Activated CD4-positive, alpha-beta memory T cell treated with anti-CD3 and anti-CD28 coated beads, Interleukin-2, amount 10 ng/mL, durations not matched to agents 7 days and 5 days (primary cell): ENCODE results near the gene PRKCQ. TPM values are rescaled to one million over a fixed set of nuclear protein-coding genes. Genes with fewer than 3 reads are reported as not detected.

Source experiments
- CTCF ChIA-PET: fragments of 350-600 bp; sonication (Branson Sonifier 250); formaldehyde crosslinking; loops from one replicate; lab custom pipeline; 2021; ENCODE audit warnings: antibody characterized with exemption, inconsistent platforms; lab: Charles Lee
- POLR2A ChIA-PET: fragments of 350-600 bp; sonication (Branson Sonifier 250); formaldehyde crosslinking; loops from one replicate; lab custom pipeline; 2021; ENCODE audit warnings: antibody characterized with exemption; lab: Charles Lee
- DNase-seq: peaks from one replicate; pipeline ENCODE4 v3.0.0-alpha.2; 2020
- H3K27ac Mint-ChIP-seq: one replicate; pipeline ENCODE4 v1.8.0; 2021; ENCODE audit warnings: mild to moderate bottlenecking, mixed read lengths
- H3K27me3 Mint-ChIP-seq: one replicate; pipeline ENCODE4 v1.8.0; 2021; ENCODE audit warnings: mixed read lengths
- H3K36me3 Mint-ChIP-seq: one replicate; pipeline ENCODE4 v1.8.0; 2021; ENCODE audit warnings: low read depth, mixed read lengths
- H3K4me1 Mint-ChIP-seq: one replicate; pipeline ENCODE4 v1.8.0; 2021; ENCODE audit warnings: mixed read lengths
- H3K4me3 Mint-ChIP-seq: one replicate; pipeline ENCODE4 v1.8.0; 2021; ENCODE audit warnings: mild to moderate bottlenecking, mixed read lengths
- H3K9me3 Mint-ChIP-seq: one replicate; pipeline ENCODE4 v1.8.0; 2021; ENCODE audit warnings: mixed read lengths
- total RNA-seq, 2 experiments: library from RNA; stranded (reverse); gene quantifications; one replicate each; pipeline ENCODE4 v1.2.3, GENCODE V29; 2021

PRKCQ gene
- total RNA-seq, 2 experiments from 2014 or later: 69.3 to 70.6 TPM

DNA sequence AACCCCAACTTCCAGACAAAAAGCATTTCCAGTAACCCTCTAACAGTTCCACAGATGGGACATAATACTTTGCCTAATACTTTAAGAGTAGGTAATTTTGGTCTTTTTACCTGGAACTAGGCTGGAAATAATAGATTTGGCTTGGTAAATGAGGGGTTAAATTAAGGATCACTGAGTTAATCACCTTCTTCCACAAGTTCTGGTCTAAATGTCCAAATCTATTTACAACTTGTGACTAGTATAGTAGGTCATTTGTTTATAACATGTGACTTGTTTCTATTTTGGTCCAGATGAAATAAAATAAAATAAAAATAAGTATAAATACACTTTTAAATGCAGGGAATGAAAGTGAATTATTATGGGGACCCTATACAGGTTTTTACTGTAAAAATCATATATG, 80.1 kb downstream of the PRKCQ start:
- DNase-seq: no peak
- H3K27ac Mint-ChIP-seq: no peak overlapping the region
- CTCF ChIA-PET: interaction anchor here (1.0 to 2.6 kb wide), 4 partner anchors 30 to 180 kb away, joined by 3 to 8 read pairs (median 5); no protein-coding TSS in a partner anchor
- POLR2A ChIA-PET: interaction anchor here (0.7 to 4.2 kb wide), 8 partner anchors 31 to 211 kb away, joined by 3 to 28 read pairs (median 6); partner anchors contain the start of gene PRKCQ
- no peak overlapping the region for H3K4me3 Mint-ChIP-seq
- H3K4me1 Mint-ChIP-seq: peaks cover 39% of the 10 kb centered on the region
- no peaks in the 10 kb centered on the region for H3K27me3 Mint-ChIP-seq
- H3K36me3 Mint-ChIP-seq: peaks cover 37% of the 10 kb centered on the region
- peaks cover 7% of the 10 kb centered on the region for H3K9me3 Mint-ChIP-seq

DNA sequence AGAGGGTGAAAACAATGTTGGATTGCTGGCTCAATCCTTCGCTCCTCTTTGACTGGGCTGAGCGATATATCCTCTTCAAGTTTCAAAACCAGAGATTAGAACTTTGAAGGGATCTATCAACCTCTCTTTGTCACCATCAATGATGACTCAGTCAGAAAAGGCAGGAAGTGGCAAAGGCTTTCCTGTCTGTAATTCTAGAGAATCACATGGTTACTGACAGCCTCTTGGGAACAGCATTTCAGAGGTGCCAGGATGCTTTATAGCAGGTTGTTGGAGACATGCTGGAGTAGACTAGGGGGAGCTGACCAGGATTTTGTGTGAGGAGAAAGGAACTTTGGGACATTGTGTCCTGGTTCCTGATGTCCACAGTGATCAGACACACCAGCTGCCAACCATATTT, 81.3 kb downstream of the PRKCQ start:
- ChIA-PET POLR2A (interaction anchor here (0.6 to 4.2 kb wide), 14 partner anchors 9 to 83 kb away, joined by 3 to 28 read pairs (median 5); partner anchors contain the start of gene PRKCQ), CTCF (interaction anchor here (1.0 to 2.6 kb wide), 5 partner anchors 25 to 113 kb away, joined by 3 to 8 read pairs (median 4); no protein-coding TSS in a partner anchor)
- peak overlapping the region; percentile 55 for H3K4me3 Mint-ChIP-seq
- peak; percentile 58 for DNase-seq
- peak overlapping the region; percentile 91 for H3K27ac Mint-ChIP-seq
- peaks cover 32% of the 10 kb centered on the region for H3K4me1 Mint-ChIP-seq
- peaks cover 2% of the 10 kb centered on the region for H3K9me3 Mint-ChIP-seq
- peaks cover 30% of the 10 kb centered on the region for H3K36me3 Mint-ChIP-seq
- H3K27me3 Mint-ChIP-seq: no peaks in the 10 kb centered on the region

DNA sequence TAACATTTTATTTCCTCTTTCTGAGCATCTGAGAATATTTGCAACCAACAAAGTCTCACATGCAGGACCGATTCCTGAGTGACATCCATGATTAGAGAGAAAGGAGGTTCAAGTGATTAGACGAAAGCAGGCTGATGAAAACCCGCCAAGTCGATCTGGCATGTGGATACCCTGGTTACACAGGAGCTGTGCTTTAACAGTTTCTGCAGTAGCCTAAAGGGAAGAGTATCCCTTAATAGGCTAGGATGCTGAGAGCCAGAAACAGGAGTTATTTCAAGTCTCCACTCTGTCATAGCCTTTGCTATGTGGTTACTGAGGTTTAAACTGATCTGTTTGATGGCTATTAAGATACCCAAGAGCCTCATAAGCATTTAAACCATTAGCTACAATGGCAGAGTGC, 82.5 kb downstream of the PRKCQ start:
- no peaks in the 10 kb centered on the region for H3K27me3 Mint-ChIP-seq
- peaks cover 20% of the 10 kb centered on the region for H3K36me3 Mint-ChIP-seq
- H3K9me3 Mint-ChIP-seq: peaks cover 2% of the 10 kb centered on the region
- no peak for DNase-seq
- no peak overlapping the region for H3K4me3 Mint-ChIP-seq
- H3K4me1 Mint-ChIP-seq: peaks cover 28% of the 10 kb centered on the region
- CTCF ChIA-PET: interaction anchor here (0.6 to 2.6 kb wide), 3 partner anchors 24 to 81 kb away, joined by 3 to 7 read pairs (median 4); no protein-coding TSS in a partner anchor
- POLR2A ChIA-PET: interaction anchor here (0.8 to 4.2 kb wide), 9 partner anchors 10 to 414 kb away, joined by 3 to 28 read pairs (median 13); no protein-coding TSS in a partner anchor
- peak overlapping the region; percentile 91 for H3K27ac Mint-ChIP-seq

DNA sequence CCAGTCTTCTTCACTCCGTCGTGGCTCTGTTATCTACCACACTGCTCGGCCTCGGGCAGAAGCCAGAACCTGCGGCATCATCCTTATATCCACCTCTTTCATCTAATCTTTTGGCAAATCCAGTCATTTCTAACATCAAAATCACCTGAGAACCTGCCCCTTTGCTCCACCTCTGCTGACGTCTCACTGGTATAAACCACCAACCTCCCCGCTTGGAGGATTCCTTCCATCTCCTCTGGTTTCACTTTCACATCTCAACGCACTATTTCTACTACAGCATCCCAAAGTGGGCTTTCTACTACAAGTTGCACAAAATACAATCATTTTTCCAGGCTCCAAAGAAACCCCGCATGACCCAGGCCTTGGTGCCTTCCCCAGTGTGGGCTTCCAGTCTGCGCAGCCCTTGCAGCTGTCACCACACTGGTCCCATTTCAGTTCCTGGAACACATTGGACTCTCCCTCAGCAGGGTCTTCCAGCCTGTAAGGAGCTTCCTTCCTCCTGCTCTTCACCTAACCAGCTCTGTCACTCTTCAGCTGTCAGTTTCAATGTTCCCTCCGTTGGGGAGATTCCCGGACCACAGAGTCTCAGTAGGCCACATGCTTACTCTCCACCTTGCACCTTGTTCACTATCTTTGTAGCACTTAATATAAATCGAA, 85.0 kb downstream of the PRKCQ start:
- Mint-ChIP-seq H3K4me1 (peaks cover 30% of the 10 kb centered on the region), H3K36me3 (peaks cover 24% of the 10 kb centered on the region), H3K27ac (no peak overlapping the region), H3K4me3 (no peak overlapping the region), H3K9me3 (peaks cover 2% of the 10 kb centered on the region), H3K27me3 (no peaks in the 10 kb centered on the region)
- ChIA-PET POLR2A (interaction anchor here (1.1 to 5.7 kb wide), 8 partner anchors 9 to 87 kb away, joined by 3 to 67 read pairs (median 36); partner anchors contain the start of gene PRKCQ), CTCF (no interaction called here)
- DNase-seq: peak; percentile 76

DNA sequence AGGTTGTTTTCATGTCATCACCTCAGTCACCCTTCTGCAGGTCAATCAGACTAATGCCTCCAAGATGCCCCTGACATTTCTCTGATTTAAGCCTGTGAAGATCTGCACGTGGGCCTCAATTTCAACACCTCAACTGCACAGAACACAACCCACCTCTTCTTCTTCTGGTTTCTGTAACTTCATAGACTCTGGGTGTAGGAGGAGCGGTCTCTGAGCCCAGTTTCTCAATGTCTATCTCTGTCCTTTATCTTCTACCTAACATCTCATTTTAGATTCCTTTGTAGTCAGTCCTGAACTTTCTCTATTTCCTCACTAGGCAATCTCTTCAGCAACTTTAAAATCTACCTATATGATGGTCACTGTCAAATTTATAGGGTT, 85.6 kb downstream of the PRKCQ start:
- peaks cover 25% of the 10 kb centered on the region for H3K4me1 Mint-ChIP-seq
- H3K9me3 Mint-ChIP-seq: peaks cover 2% of the 10 kb centered on the region
- no peak overlapping the region for H3K27ac Mint-ChIP-seq
- ChIA-PET POLR2A (interaction anchor here (1.0 to 5.7 kb wide), 17 partner anchors 9 to 402 kb away, joined by 3 to 67 read pairs (median 7); partner anchors contain the start of gene PRKCQ), CTCF (interaction anchor here (1.0 to 4.1 kb wide), 6 partner anchors 12 to 153 kb away, joined by 3 to 17 read pairs (median 5); no protein-coding TSS in a partner anchor)
- no peak overlapping the region for H3K4me3 Mint-ChIP-seq
- no peaks in the 10 kb centered on the region for H3K27me3 Mint-ChIP-seq
- no peak for DNase-seq
- peaks cover 31% of the 10 kb centered on the region for H3K36me3 Mint-ChIP-seq

DNA sequence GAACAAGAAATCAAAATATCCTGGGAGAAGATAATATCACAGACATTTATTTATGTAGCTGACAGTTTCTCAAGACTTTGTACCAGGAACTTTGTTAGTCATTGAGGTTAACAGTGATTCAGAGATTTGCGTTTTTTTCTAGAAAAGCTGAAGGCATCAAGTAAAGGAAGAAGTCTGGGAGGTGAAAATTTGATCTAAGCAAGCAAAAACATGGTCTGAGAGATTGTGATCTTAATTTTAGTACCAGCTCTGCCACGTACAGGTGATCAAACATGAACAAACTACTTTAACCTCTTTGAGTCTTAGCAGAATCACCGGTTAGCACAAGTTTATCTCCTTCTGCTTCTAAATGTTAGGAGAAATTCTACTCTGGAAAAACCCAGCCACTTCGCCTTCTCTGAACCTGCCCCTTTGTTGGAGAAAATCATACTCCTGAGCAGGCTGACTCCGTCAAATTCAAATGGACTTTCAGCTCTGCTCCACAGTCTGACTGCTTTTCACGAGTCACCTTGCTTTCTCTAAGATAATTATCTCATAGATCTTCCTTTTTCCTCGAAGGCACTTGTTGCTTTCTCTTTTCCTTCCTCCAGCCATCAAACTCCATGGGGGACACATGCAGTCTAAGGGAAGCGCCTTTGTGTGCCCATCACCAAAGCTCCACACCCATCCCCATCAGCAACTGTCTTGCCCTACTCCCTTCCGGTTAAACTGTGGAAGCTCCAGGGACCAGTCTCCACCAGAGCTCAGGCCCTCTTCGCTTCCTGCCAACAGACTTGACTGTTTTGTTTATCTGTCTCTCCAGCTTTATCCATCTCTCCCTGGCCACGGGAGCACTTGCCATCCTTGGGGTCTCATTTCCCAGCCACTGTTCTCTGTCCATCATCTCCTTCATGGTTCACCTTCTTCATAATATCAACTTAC, 86.3 kb downstream of the PRKCQ start:
- Mint-ChIP-seq H3K27ac (no peak overlapping the region), H3K9me3 (no peaks in the 10 kb centered on the region), H3K4me3 (no peak overlapping the region), H3K27me3 (no peaks in the 10 kb centered on the region), H3K36me3 (peaks cover 37% of the 10 kb centered on the region), H3K4me1 (peaks cover 28% of the 10 kb centered on the region)
- ChIA-PET POLR2A (interaction anchor here (0.8 to 5.7 kb wide), 20 partner anchors 9 to 401 kb away, joined by 3 to 67 read pairs (median 6); partner anchors contain the start of gene PRKCQ), CTCF (interaction anchor here (0.6 to 4.1 kb wide), 9 partner anchors 13 to 172 kb away, joined by 3 to 17 read pairs (median 5); no protein-coding TSS in a partner anchor)
- peak; percentile 30 for DNase-seq

DNA sequence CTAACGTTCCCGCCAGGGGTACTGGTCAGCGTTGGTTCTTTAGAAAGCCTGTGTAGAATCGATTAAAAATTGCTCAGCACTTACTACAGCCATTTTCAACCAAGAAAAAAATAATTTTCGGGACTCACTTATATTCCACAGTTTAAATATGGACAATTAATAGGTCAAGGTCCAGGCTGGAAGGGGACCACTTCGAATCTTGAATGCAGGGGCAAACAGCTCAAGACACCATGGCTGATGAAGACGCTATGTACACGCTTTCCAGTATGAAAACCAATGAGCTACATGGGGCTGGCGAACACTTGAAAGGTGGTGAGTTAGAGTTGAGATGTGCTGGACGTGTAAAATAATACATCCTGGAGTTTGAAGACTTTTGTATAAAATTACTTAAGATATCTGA, 87.2 kb downstream of the PRKCQ start:
- Mint-ChIP-seq H3K27me3 (no peaks in the 10 kb centered on the region), H3K4me1 (peaks cover 30% of the 10 kb centered on the region), H3K9me3 (no peaks in the 10 kb centered on the region), H3K36me3 (peaks cover 42% of the 10 kb centered on the region), H3K27ac (peak overlapping the region; percentile 97), H3K4me3 (no peak overlapping the region)
- ChIA-PET CTCF (interaction anchor here (0.6 to 4.1 kb wide), 9 partner anchors 18 to 186 kb away, joined by 3 to 17 read pairs (median 5); no protein-coding TSS in a partner anchor), POLR2A (interaction anchor here (0.9 to 5.7 kb wide), 15 partner anchors 11 to 173 kb away, joined by 3 to 67 read pairs (median 12); partner anchors contain the start of gene PRKCQ)
- DNase-seq: no peak

DNA sequence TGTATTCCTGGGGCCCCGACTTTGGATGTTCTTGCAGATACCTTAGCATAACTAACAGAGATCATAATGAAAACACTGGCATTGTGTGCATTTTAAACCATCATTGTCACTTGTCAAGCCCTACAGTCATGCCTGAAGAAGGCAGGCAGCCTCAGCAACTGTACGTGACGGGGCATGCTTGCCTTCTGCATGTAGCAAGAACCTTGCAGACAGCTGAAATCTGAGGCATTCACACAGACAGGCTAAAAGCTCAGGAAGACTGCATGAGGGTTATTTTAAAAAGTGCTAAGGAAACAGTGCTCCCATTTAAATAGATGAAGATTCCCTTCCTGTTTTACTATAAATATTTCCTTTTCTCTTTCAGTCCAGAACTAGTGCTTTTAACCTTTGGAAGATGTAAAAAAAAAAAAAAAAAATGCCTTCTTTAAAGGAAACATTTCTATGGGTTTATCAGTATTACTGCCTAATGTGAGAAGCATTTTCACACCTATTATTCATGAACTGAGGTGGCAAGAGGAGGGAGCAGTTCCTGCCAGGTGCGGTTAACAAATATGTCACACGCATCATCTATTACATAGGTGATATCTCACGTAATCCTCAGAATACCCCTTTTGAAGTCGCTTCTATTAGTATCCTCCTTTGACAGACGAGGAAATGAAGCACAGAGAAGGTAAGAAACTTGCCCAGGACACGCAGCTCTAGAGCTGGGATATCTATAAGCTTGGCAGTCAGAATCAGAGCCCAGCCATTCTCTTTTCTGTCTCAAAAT, 88.1 kb downstream of the PRKCQ start:
- peaks cover 47% of the 10 kb centered on the region for H3K36me3 Mint-ChIP-seq
- ChIA-PET CTCF (interaction anchor here (0.8 to 4.1 kb wide), 4 partner anchors 18 to 186 kb away, joined by 3 to 17 read pairs (median 4); no protein-coding TSS in a partner anchor), POLR2A (interaction anchor here (2.1 to 5.7 kb wide), 8 partner anchors 10 to 90 kb away, joined by 12 to 67 read pairs (median 36); partner anchors contain the start of gene PRKCQ)
- no peaks in the 10 kb centered on the region for H3K27me3 Mint-ChIP-seq
- peak overlapping the region; percentile 97 for H3K27ac Mint-ChIP-seq
- H3K4me1 Mint-ChIP-seq: peaks cover 36% of the 10 kb centered on the region
- DNase-seq: peak; percentile 52
- no peaks in the 10 kb centered on the region for H3K9me3 Mint-ChIP-seq
- H3K4me3 Mint-ChIP-seq: no peak overlapping the region

DNA sequence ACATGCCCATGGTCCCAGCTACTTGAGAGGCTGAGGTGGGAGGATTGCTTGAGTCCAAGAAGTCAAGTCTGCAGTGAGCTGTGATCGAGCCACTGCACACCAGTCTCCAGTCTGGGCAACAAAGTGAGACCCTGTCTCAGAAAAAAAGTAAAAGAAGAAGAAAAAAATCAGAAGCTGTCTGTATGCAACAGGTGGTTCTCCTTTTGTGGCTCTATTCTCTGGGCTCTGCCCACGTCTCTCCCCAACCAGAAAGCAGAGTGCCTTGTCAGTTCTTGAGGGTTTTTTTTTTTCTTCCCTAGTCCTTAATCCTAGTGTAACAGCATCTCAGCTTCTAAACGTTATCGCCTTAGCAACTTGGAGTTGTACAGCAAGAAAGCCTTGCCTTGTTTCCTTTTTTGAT, 89.5 kb downstream of the PRKCQ start:
- H3K4me1 Mint-ChIP-seq: peaks cover 49% of the 10 kb centered on the region
- no peaks in the 10 kb centered on the region for H3K27me3 Mint-ChIP-seq
- ChIA-PET CTCF (interaction anchor here (4.1 kb wide), 1 partner anchor 16 kb away, joined by 17 read pairs; no protein-coding TSS in a partner anchor), POLR2A (interaction anchor here (3.7 to 5.7 kb wide), 5 partner anchors 8 to 92 kb away, joined by 23 to 67 read pairs (median 54); partner anchors contain the start of gene PRKCQ)
- H3K9me3 Mint-ChIP-seq: no peaks in the 10 kb centered on the region
- H3K36me3 Mint-ChIP-seq: peaks cover 61% of the 10 kb centered on the region
- DNase-seq: no peak
- H3K4me3 Mint-ChIP-seq: no peak overlapping the region
- H3K27ac Mint-ChIP-seq: peak overlapping the region; percentile 97

DNA sequence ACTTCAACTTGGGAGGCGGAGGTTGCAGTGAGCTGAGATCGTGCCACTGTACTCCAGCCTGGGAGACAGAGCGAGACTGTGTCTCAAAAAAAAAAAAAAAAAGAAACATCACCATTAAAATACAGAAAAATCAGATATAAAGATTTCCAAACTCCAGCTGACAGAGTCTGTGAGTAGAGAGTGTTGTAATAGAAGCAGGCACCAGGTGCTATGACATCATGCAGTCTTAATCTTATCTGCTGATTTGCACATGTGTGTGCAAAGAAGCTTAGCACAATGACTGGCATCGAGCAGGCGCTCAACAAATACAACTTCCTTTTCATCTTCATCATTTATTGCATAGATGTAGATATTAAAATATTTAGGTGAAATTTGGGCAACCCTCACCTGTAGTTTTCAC, 92.2 kb downstream of the PRKCQ start:
- CTCF ChIA-PET: interaction anchor here (0.6 to 1.1 kb wide), 2 partner anchors 13 to 182 kb away, joined by 3 to 4 read pairs; no protein-coding TSS in a partner anchor
- Mint-ChIP-seq H3K36me3 (peaks cover 88% of the 10 kb centered on the region), H3K4me1 (peaks cover 74% of the 10 kb centered on the region), H3K9me3 (no peaks in the 10 kb centered on the region), H3K4me3 (no peak overlapping the region), H3K27me3 (no peaks in the 10 kb centered on the region), H3K27ac (no peak overlapping the region)
- no peak for DNase-seq
- POLR2A ChIA-PET: interaction anchor here (0.7 to 2.4 kb wide), 4 partner anchors 11 to 90 kb away, joined by 3 to 13 read pairs (median 6); no protein-coding TSS in a partner anchor

DNA sequence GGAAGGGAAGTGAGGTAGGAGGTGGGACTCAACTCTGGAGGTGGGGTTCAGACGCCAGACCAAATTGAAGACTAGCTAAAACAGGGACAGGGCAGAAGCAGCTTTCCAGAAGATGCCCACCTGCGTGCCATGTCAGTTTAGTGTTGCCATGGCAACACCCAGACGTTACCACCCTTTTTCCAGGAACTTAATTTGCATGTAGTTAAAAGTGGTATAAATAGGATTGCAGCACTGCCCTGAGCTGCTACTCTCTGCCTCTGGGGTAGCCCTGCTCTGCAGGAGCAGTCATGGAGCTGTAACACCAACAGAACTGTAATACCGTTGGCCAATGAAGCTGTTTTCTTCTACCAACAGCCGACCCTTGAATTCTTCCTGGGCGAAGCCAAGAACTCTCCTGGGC, 93.8 kb downstream of the PRKCQ start:
- H3K4me3 Mint-ChIP-seq: no peak overlapping the region
- no peaks in the 10 kb centered on the region for H3K9me3 Mint-ChIP-seq
- H3K27me3 Mint-ChIP-seq: no peaks in the 10 kb centered on the region
- H3K27ac Mint-ChIP-seq: no peak overlapping the region
- DNase-seq: no peak
- CTCF ChIA-PET: interaction anchor here (1.3 kb wide), 1 partner anchor 57 kb away, joined by 4 read pairs; no protein-coding TSS in a partner anchor
- POLR2A ChIA-PET: interaction anchor here (1.1 to 2.4 kb wide), 2 partner anchors 9 to 44 kb away, joined by 3 to 10 read pairs; no protein-coding TSS in a partner anchor
- peaks cover 70% of the 10 kb centered on the region for H3K4me1 Mint-ChIP-seq
- peaks cover 92% of the 10 kb centered on the region for H3K36me3 Mint-ChIP-seq
